ENCODE results near the gene FCRL5. TPM values are rescaled to one million over a fixed set of nuclear protein-coding genes. Genes with fewer than 3 reads are reported as not detected.
A peak's percentile ranks its signal among the peaks of the same experiment; 100 is the strongest.

Gene FCRL5
- total and polyA plus RNA-seq, 10 of the 15 experiments (the other 5 are each of a cell fraction or from before 2014, with no cell fraction given) = 1.1 to 136 (median 7.0) TPM

DNA sequence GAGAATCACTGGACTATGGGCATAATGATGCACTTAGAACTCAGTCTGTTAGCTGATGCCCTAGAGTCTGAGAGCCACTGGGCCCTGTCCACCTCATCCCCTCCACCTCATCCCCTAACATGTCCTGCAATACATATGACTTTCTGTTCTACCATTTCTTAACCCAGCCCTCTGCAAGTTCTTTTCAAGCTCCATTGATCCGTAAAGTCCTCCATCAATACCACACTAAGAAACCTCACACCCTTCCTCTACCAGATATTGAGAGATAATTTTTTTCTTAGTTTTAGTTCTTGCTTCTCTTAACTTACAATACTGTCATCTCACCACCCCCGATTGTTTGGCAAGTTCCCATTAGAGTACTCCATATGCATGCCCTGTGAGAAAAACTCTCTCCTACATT, 23.4 kb upstream of the FCRL5 start:
- Histone ChIP-seq H4K20me1 (ENCODE audit: control insufficient read depth, insufficient read depth) (no peaks in the 10 kb centered on the region; the same call in 1 of the 2 replicates), H3K36me3 (ENCODE audit: control insufficient read depth in 2 of 2, insufficient read depth in 2 of 2, low read length in 1 of 2) (no peaks in the 10 kb centered on the region), H3K27ac (ENCODE audit: control insufficient read depth, insufficient read depth) (no peak overlapping the region), H3K79me2 (ENCODE audit: control insufficient read depth, insufficient read depth, low read length) (no peaks in the 10 kb centered on the region), H3K4me2 (ENCODE audit: control insufficient read depth, insufficient read depth) (peak overlapping the region; percentile 60), H3K27me3 (replicated peaks in 1 of 2; ENCODE audit: control insufficient read depth in 2 of 2, insufficient read depth in 2 of 2, low read length in 1 of 2) (no peaks in the 10 kb centered on the region; a peak in 1 of 4 replicates), H3K9me3 (replicated peaks; ENCODE audit: control insufficient read depth, insufficient read depth, low read length) (no peaks in the 10 kb centered on the region), H3K4me1 (ENCODE audit: control insufficient read depth, insufficient read depth, low read length) (peaks cover 23% of the 10 kb centered on the region), H3K9ac (ENCODE audit: control insufficient read depth, insufficient read depth, low read length) (no peak overlapping the region), H3K4me3 (no peak overlapping the region; the same call in 1 of the 2 replicates), H2AFZ (ENCODE audit: control insufficient read depth, low read depth, low read length) (no peak overlapping the region)
- 43% methylated on average over 2 of the region's 2 CpGs for WGBS (ENCODE audit: insufficient coverage, insufficient replicate concordance, low lambda C conversion rate, missing lambda C conversion rate)
- intact Hi-C loops (cut with micrococcal nuclease; ENCODE audit: unreplicated experiment) (no loop called here), in situ Hi-C loops (cut with MboI) (loop anchor here (5.0 kb wide), 1 partner anchor 372 kb away; no protein-coding TSS in a partner anchor)
- POLR2A ChIA-PET = interaction anchor here (0.5 to 1.6 kb wide), 5 partner anchors 9 to 117 kb away, joined by 3 to 9 read pairs (median 4); partner anchors contain the start of gene FCRL5
- RAD21 ChIA-PET (ENCODE audit: unreplicated experiment) = interaction anchor here (0.9 to 3.1 kb wide), 9 partner anchors 8 to 151 kb away, joined by 3 to 13 read pairs (median 7); partner anchors contain the start of gene FCRL5
- TF ChIP-seq RUNX3 (IDR thresholded peaks at IDR 0.05; ENCODE audit: low read length) (peak; percentile 46), NBN (IDR thresholded peaks at IDR 0.05) (peak; percentile 40; the same call in 1 of the 2 replicates), JUND (IDR thresholded peaks at IDR 0.05; ENCODE audit: low read depth, low read length) (no peak), ETV6 (conservative IDR thresholded peaks at IDR 0.05 in 1 of 2, IDR thresholded peaks at IDR 0.05 in 1 of 2; ENCODE audit: borderline replicate concordance in 1 of 2, low read depth in 1 of 2) (no peak), DPF2 (IDR thresholded peaks at IDR 0.05) (peak; percentile 29; the same call in 1 of the 2 replicates), CEBPZ (IDR thresholded peaks at IDR 0.05; ENCODE audit: low read depth, low read length) (no peak), MTA3 (IDR thresholded peaks at IDR 0.05; ENCODE audit: borderline replicate concordance, low read length) (peak; percentile 55; the same call in 1 of the 2 replicates), PAX5 (IDR thresholded peaks at IDR 0.05; ENCODE audit: borderline replicate concordance, low read depth, low read length) (peak; percentile 50; the same call in 1 of the 2 replicates), ZNF384 (IDR thresholded peaks at IDR 0.05; ENCODE audit: borderline replicate concordance, low read depth, low read length) (peak; percentile 30; the same call in 1 of the 2 replicates), TCF12 (IDR thresholded peaks at IDR 0.05; ENCODE audit: low read depth, low read length) (no peak), YY1 (IDR thresholded peaks at IDR 0.05; ENCODE audit: low read depth, low read length) (no peak), IKZF2 (IDR thresholded peaks at IDR 0.05) (peak in 1 of 2 experiments; percentile 40; a peak in 2 of 4 replicates), SREBF1 (IDR thresholded peaks at IDR 0.05; ENCODE audit: low read length) (no peak), MTA2 (IDR thresholded peaks at IDR 0.05; ENCODE audit: low read depth) (0 out of 2 replicates have a peak, but pooled peaks have one; percentile 26), FOXK2 (IDR thresholded peaks at IDR 0.05) (no peak)
- TF ChIP-seq, protein P1, sequence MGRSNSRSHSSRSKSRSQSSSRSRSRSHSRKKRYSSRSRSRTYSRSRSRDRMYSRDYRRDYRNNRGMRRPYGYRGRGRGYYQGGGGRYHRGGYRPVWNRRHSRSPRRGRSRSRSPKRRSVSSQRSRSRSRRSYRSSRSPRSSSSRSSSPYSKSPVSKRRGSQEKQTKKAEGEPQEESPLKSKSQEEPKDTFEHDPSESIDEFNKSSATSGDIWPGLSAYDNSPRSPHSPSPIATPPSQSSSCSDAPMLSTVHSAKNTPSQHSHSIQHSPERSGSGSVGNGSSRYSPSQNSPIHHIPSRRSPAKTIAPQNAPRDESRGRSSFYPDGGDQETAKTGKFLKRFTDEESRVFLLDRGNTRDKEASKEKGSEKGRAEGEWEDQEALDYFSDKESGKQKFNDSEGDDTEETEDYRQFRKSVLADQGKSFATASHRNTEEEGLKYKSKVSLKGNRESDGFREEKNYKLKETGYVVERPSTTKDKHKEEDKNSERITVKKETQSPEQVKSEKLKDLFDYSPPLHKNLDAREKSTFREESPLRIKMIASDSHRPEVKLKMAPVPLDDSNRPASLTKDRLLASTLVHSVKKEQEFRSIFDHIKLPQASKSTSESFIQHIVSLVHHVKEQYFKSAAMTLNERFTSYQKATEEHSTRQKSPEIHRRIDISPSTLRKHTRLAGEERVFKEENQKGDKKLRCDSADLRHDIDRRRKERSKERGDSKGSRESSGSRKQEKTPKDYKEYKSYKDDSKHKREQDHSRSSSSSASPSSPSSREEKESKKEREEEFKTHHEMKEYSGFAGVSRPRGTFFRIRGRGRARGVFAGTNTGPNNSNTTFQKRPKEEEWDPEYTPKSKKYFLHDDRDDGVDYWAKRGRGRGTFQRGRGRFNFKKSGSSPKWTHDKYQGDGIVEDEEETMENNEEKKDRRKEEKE (IDR thresholded peaks at IDR 0.05) = no peak
- TF ChIP-seq, protein P2, sequence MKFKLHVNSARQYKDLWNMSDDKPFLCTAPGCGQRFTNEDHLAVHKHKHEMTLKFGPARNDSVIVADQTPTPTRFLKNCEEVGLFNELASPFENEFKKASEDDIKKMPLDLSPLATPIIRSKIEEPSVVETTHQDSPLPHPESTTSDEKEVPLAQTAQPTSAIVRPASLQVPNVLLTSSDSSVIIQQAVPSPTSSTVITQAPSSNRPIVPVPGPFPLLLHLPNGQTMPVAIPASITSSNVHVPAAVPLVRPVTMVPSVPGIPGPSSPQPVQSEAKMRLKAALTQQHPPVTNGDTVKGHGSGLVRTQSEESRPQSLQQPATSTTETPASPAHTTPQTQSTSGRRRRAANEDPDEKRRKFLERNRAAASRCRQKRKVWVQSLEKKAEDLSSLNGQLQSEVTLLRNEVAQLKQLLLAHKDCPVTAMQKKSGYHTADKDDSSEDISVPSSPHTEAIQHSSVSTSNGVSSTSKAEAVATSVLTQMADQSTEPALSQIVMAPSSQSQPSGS (IDR thresholded peaks at IDR 0.05; ENCODE audit: low read length) = 0 out of 2 replicates have a peak, but pooled peaks have one; percentile 19
- ATAC-seq = peak; percentile 91
- BruUV-seq (replicated peaks) = no TSS peak
- no peak for DNase-seq (ENCODE audit: low read depth, low spot score)
- FAIRE-seq = no peak
- CTCF ChIA-PET = interaction anchor here (0.7 to 7.6 kb wide), 11 partner anchors 11 to 399 kb away, joined by 3 to 223 read pairs (median 4); no protein-coding TSS in a partner anchor
- SMC1A ChIA-PET (ENCODE audit: uncharacterized antibody, unreplicated experiment) = interaction anchor here (0.7 to 6.8 kb wide), 13 partner anchors 9 to 116 kb away, joined by 3 to 103 read pairs (median 8); partner anchors contain the start of gene FCRL5

All from GM12878 (cell line).